Glomerular endothelial cell (primary cell): ENCODE measurements around the gene GPR27. TPM values are rescaled to one million over a fixed set of nuclear protein-coding genes. Genes with fewer than 3 reads are reported as not detected.

ENCODE experiments used
- DNase-seq: peaks from one replicate; pipeline ENCODE4 v3.0.0-alpha.2; 2011; ENCODE audit warnings: low read depth, low spot score; ENCODE audit errors: extremely low read depth
- total RNA-seq: library from RNA; depleted of rRNA; stranded (reverse); fragments of >200 nt; gene quantifications from 2 replicates; pipeline ENCODE4 v1.2.3, GENCODE V29; 2015

The GPR27 gene, protein sequence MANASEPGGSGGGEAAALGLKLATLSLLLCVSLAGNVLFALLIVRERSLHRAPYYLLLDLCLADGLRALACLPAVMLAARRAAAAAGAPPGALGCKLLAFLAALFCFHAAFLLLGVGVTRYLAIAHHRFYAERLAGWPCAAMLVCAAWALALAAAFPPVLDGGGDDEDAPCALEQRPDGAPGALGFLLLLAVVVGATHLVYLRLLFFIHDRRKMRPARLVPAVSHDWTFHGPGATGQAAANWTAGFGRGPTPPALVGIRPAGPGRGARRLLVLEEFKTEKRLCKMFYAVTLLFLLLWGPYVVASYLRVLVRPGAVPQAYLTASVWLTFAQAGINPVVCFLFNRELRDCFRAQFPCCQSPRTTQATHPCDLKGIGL
- total RNA-seq = 0.19 TPM in 1 of 2 replicates, not detected in the other

- no peak for DNase-seq
Measured at GRCh38 chr3:71753701-71754609, at the start of gene GPR27. TSS of gene GPR27 (plus strand) at chr3:71753855. CDS start at chr3:71754050, 195 bp downstream.

GRCh38 chr3:71704915-71705314 is 48.7 kb upstream of the GPR27 start:
- DNase-seq = no peak

DNA sequence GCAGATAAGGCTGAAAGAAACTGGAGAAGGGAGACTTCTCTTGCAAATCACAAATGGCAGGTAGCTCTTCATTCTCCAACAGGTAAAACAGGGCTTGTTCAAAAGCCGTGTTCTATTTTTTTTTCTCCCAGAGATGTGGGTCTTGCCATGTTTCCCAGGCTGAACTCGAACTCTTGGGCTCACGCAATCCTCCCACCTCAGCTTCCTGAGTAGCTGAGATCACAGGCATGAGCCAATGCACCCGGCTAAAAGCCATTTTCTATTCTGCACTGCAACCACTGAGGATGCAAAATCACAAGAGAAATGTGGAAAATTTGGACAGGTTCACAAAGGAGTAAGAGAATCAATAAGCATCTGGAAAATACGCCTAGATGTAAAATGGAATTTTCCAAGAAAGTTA is 48.0 kb upstream of the GPR27 start:
- DNase-seq = no peak

DNA sequence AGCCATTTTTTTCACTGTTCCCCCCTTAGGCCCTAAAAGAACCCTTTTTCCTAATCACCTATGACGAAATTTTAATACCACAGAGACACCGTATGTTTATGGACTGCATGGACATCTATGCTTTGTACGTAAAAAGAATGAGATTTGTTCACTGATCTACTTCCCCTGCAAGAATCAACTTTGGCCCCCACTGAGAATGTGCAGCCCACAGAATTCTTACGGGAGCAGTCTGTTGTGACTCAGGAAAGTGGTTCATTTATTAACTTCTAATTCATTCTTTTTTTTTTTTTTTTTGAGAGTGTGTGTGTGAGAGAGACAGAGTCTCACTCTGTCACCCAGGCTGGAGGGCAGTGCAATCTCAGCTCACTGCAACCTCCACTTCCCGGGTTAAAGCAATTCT is 46.1 kb upstream of the GPR27 start:
- no peak for DNase-seq

- DNase-seq = no peak
Measured at GRCh38 chr3:71708476-71709105, 45.1 kb upstream of the GPR27 start.

- no peak for DNase-seq
Measured at GRCh38 chr3:71709908-71710511, 43.6 kb upstream of the GPR27 start.

DNA sequence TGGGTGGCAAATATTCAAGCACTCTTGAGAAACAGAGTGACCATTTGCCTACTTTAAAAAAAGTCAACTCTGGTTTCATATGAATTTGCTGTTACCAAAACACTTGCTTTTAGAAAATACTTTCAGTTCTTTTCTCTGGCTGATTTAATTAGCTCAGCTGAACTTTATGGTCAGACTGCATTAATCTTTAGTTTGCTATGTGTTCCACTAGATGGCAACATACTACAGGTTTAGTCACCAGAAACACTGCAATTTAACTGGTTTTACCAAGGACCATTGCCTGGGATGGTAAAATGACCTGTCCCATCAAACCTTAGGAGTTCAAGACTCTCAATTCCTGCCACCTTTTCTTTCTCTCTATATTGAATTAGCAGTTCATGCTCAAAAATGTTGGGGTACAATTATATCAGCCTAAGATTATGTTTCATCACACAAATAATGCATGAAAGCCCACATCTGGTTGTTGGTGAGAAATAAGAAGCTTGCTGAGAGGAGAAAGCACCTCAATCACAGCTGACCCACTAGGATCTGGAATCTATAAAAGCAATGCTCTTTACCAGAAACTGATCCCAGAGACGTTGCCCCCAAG is 42.7 kb upstream of the GPR27 start:
- no peak for DNase-seq

GRCh38 chr3:71713041-71713440 is 40.6 kb upstream of the GPR27 start:
- DNase-seq = no peak

DNA sequence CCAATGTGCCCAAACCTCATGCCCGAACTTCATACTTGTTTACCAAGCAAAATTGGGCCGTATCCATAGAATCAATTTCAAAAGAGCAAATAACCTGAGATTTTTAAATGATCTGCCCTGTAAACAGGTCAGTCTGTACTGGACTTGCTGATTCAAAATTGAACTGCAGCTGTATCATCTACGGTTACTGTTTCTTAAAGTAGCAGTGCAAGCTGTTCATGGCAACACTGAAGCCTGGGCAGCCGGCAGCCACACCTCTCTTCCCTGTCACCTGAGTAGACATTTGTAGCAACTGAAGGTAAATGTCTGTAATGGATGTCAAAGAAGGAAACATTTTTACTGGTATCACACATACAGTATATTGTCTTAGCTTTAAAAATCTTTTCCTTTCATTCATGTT is 39.1 kb upstream of the GPR27 start:
- DNase-seq = no peak

DNA sequence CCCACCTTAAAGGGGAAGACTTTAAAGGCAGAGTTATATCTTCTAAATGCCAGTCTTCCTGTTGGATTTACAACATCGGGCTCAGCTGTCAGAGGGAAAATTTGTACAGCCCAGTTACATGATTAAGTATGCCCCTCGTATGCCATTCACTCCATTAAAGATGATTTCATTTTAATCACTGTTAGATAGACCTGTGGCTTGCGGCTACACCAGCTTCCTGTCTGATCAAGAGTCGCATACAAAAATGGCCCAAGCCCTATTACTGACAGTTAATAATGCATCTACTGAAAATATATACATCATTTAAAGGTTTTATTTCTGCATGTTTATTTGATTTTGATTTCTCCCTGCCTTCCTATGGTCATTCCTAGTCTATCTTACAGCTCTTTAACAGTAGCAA is 35.6 kb upstream of the GPR27 start:
- DNase-seq = no peak

DNA sequence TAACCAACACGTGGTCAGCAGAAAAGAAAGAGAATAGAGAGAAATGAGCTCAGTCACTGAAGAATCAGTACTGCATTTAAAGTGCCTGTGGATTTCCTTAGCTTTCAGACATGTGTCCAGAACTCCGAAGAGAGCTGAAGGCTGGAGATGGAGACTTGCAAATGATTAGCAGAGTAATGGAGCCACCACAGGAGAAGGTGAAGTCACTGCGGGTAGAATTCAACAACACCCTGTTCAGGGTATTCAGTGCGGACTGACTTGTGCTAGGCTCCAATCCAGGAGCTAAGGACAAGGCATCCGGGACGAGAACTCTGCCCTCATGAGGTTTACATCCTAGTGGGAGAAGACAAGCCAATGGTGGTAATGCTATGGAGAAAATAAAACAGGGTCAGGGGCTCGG is 32.7 kb upstream of the GPR27 start:
- DNase-seq = no peak

GRCh38 chr3:71721651-71722157 is 32.0 kb upstream of the GPR27 start:
- DNase-seq = no peak

DNA sequence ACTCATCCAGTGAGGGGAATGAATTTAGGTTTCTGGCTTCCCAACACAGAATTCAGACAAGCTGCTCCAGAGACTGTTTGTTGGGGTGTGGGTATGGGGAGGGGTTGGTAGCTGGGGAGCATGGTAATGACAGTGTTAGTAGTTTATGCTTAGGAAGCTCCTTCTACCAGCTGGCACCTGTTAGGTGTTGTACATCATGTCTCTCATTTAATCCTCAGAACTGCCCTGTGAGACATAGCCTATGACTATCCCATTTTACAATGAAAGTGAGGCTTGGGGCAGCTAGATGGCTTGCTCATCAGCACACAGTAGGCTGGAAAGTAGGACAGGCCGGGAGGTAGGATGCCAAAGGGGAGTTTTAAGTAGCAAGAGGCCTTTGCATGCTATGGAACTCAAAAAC is 31.0 kb upstream of the GPR27 start:
- no peak for DNase-seq

- DNase-seq = no peak
Measured at GRCh38 chr3:71723452-71724170, 30.0 kb upstream of the GPR27 start.

GRCh38 chr3:71724171-71724453 is 29.5 kb upstream of the GPR27 start:
- DNase-seq = no peak

- DNase-seq = no peak
Measured at GRCh38 chr3:71724584-71725270, 28.9 kb upstream of the GPR27 start.

- DNase-seq = no peak
Measured at GRCh38 chr3:71725271-71725991, 28.2 kb upstream of the GPR27 start, which contains the start of gene EIF4E3. TSS of gene EIF4E3 (minus strand) at chr3:71725402. CDS start at chr3:71725367, 35 bp downstream.

- no peak for DNase-seq
Measured at GRCh38 chr3:71726146-71726545, 27.5 kb upstream of the GPR27 start.
